Measurements from ENCODE around the gene CCSAP. TPM values are rescaled to one million over a fixed set of nuclear protein-coding genes. Genes with fewer than 3 reads are reported as not detected.
A peak's percentile ranks its signal among the peaks of the same experiment; 100 is the strongest.

The CCSAP gene
- total and polyA plus RNA-seq, 12 donors = 1.7 to 5.4 (median 4.0) TPM

- WGBS, 4 donors = 45 to 71% (median 52%) methylated on average over 3 of the region's 3 CpGs
- no peak overlapping the region for H3K4me3 ChIP-seq
- TF ChIP-seq CTCF (IDR thresholded peaks at IDR 0.05) (no peak), POLR2A (IDR thresholded peaks at IDR 0.05) (no peak)
- intact Hi-C loops (cut with DNase I) = loop anchor here in 1 of 2 donors (10.0 kb wide), 1 partner anchor 73 kb away; the partner anchor contains the start of gene RAB4A
- no peak for DNase-seq
- no peaks in the 10 kb centered on the region for H3K9me3 ChIP-seq (replicated peaks in 1 of 3)
- no peak overlapping the region for H3K27ac ChIP-seq
- H3K4me1 ChIP-seq (replicated peaks in 1 of 2) = peaks cover 0 to 12% of the 10 kb centered on the region in 2 donors
- H3K27me3 ChIP-seq = no peaks in the 10 kb centered on the region
- H3K36me3 ChIP-seq (replicated peaks in 1 of 2) = no peaks in the 10 kb centered on the region
Measured at GRCh38 chr1:229347528-229347927, 4.7 kb upstream of the CCSAP start.

- no peak overlapping the region for H3K4me3 ChIP-seq
- no peaks in the 10 kb centered on the region for H3K36me3 ChIP-seq (replicated peaks in 1 of 2)
- intact Hi-C loops (cut with DNase I) = loop anchor here (5.0 to 10.0 kb wide), 2 partner anchors 70 to 73 kb away; partner anchors contain the start of gene RAB4A (in 2 of the 2)
- H3K4me1 ChIP-seq (replicated peaks in 1 of 2) = peaks cover 0 to 18% of the 10 kb centered on the region in 2 donors
- no peaks in the 10 kb centered on the region for H3K9me3 ChIP-seq (replicated peaks in 1 of 3)
- H3K27ac ChIP-seq = no peak overlapping the region
- TF ChIP-seq CTCF (IDR thresholded peaks at IDR 0.05) (no peak), POLR2A (IDR thresholded peaks at IDR 0.05) (no peak)
- H3K27me3 ChIP-seq = no peaks in the 10 kb centered on the region
- DNase-seq = no peak
- WGBS, 4 donors = 66 to 75% (median 70%) methylated on average over 8 of the region's 8 CpGs
Measured at GRCh38 chr1:229344937-229345684, 2.3 kb upstream of the CCSAP start.

- H3K4me3 ChIP-seq = no peak overlapping the region
- TF ChIP-seq CTCF (IDR thresholded peaks at IDR 0.05) (no peak), POLR2A (IDR thresholded peaks at IDR 0.05) (no peak)
- no peak for DNase-seq
- no peaks in the 10 kb centered on the region for H3K9me3 ChIP-seq (replicated peaks in 1 of 3)
- intact Hi-C loops (cut with DNase I) = loop anchor here (5.0 to 10.0 kb wide), 2 partner anchors 69 to 72 kb away; partner anchors contain the start of gene RAB4A (in 2 of the 2)
- H3K36me3 ChIP-seq (replicated peaks in 1 of 2) = no peaks in the 10 kb centered on the region
- 71 to 86% (median 83%) methylated on average over 16 of the region's 16 CpGs for WGBS, 4 donors
- peaks cover 0 to 18% of the 10 kb centered on the region in 2 donors for H3K4me1 ChIP-seq (replicated peaks in 1 of 2)
- H3K27ac ChIP-seq = no peak overlapping the region
- H3K27me3 ChIP-seq = no peaks in the 10 kb centered on the region
Measured at GRCh38 chr1:229344139-229344538, 1.3 kb upstream of the CCSAP start.

- intact Hi-C loops (cut with DNase I) = loop anchor here (5.0 to 10.0 kb wide), 2 partner anchors 67 to 70 kb away; partner anchors contain the start of gene RAB4A (in 2 of the 2)
- WGBS, 4 donors = 1% methylated on average over 40 to 102 of the region's 103 CpGs
- Histone ChIP-seq H3K36me3 (replicated peaks in 1 of 2) (no peaks in the 10 kb centered on the region), H3K27me3 (no peaks in the 10 kb centered on the region), H3K27ac (peak overlapping the region in 4 of 5 donors; percentile 54 to 96 (median 88)), H3K4me1 (replicated peaks in 1 of 2) (peaks cover 0 to 18% of the 10 kb centered on the region in 2 donors), H3K4me3 (peak overlapping the region in 3 of 4 donors; percentile 40 to 97 (median 93)), H3K9me3 (replicated peaks in 1 of 3) (no peaks in the 10 kb centered on the region)
- peak in 1 of 2 donors; percentile 56 for TF ChIP-seq POLR2A (IDR thresholded peaks at IDR 0.05)
- peak in 1 of 6 experiments; percentile 11 for TF ChIP-seq CTCF (IDR thresholded peaks at IDR 0.05)
- peak; percentile 79 to 91 (median 85) for DNase-seq
Measured at GRCh38 chr1:229341774-229342655, 832 bp downstream of the CCSAP start.

Data from adrenal gland (tissue), 12 donors.